Neuronal stem cell (in vitro differentiated cells): ENCODE measurements around the gene SOHLH1.

Source experiments
- DNase-seq: peaks from one replicate; pipeline ENCODE4 v3.0.0-alpha.2; 2013; ENCODE audit warnings: low spot score
- H2AFZ ChIP-seq: one replicate; pipeline ENCODE4 v1.6.1; 2013; ENCODE audit warnings: mild to moderate bottlenecking, low read length, inconsistent platforms
- H2AK5ac ChIP-seq: 2 replicates; pipeline ENCODE4 v1.6.1; 2013; ENCODE audit warnings: low read depth, mild to moderate bottlenecking, inconsistent platforms, low read length, moderate library complexity, mixed read lengths
- H2BK120ac ChIP-seq: 2 replicates; pipeline ENCODE4 v1.6.1; 2013; ENCODE audit warnings: low read depth, mild to moderate bottlenecking, inconsistent platforms, low read length, moderate library complexity, mixed read lengths
- H2BK12ac ChIP-seq: one replicate; pipeline ENCODE4 v1.6.1; 2013; ENCODE audit warnings: low read length, inconsistent platforms
- H2BK15ac ChIP-seq: 2 replicates; pipeline ENCODE4 v1.6.1; 2013; ENCODE audit warnings: mild to moderate bottlenecking, low read length, inconsistent platforms, mixed read lengths
- H2BK5ac ChIP-seq: one replicate; pipeline ENCODE4 v1.6.1; 2013; ENCODE audit warnings: inconsistent platforms, mild to moderate bottlenecking, low read length, moderate library complexity
- H3K14ac ChIP-seq: one replicate; pipeline ENCODE4 v1.6.1; 2013; ENCODE audit warnings: low read length, inconsistent platforms
- H3K18ac ChIP-seq: 2 replicates; pipeline ENCODE4 v1.6.1; 2013; ENCODE audit warnings: low read length, inconsistent platforms
- H3K23ac ChIP-seq: 2 replicates; pipeline ENCODE4 v1.6.1; 2013; ENCODE audit warnings: low read depth, mild to moderate bottlenecking, mixed read lengths, low read length, inconsistent platforms; ENCODE audit not compliant: poor library complexity
- H3K27ac ChIP-seq: replicated peaks from 3 replicates; pipeline ENCODE4 v1.5.1; 2013; ENCODE audit warnings: low read length, inconsistent platforms
- H3K27me3 ChIP-seq, 3 experiments: 2 replicates each; pipeline ENCODE4 v1.6.1; 2013; ENCODE audit warnings: low read length in 3 of 3, mild to moderate bottlenecking in 2 of 3, inconsistent platforms in 1 of 3, low read depth in 1 of 3, mixed read lengths in 1 of 3, moderate library complexity in 1 of 3; ENCODE audit not compliant: control insufficient read depth in 3 of 3, insufficient read depth in 3 of 3
- H3K36me3 ChIP-seq, 2 donors: replicated peaks in 1 of 2; 2 replicates each; pipeline ENCODE4 v1.6.1; 2013; ENCODE audit warnings: low read length in 2 of 2; ENCODE audit not compliant: control insufficient read depth in 2 of 2, insufficient read depth in 2 of 2
- H3K4ac ChIP-seq: 2 replicates; pipeline ENCODE4 v1.6.1; 2013; ENCODE audit warnings: inconsistent platforms, mild to moderate bottlenecking, low read length, moderate library complexity
- H3K4me1 ChIP-seq, 2 donors: 1 replicate in 1 of 2; 2 replicates in 1 of 2; pipeline ENCODE4 v1.6.1; 2013; ENCODE audit warnings: low read length in 2 of 2, low read depth in 1 of 2; ENCODE audit not compliant: control insufficient read depth in 2 of 2, insufficient read depth in 1 of 2
- H3K4me2 ChIP-seq: one replicate; pipeline ENCODE4 v1.6.1; 2013; ENCODE audit warnings: mild to moderate bottlenecking, low read length, inconsistent platforms; ENCODE audit not compliant: insufficient read depth, poor library complexity, severe bottlenecking
- H3K4me3 ChIP-seq, 2 donors: 2 replicates each; pipeline ENCODE4 v1.5.1; 2013; ENCODE audit warnings: low read length in 2 of 2, mild to moderate bottlenecking in 2 of 2, inconsistent platforms in 1 of 2, moderate library complexity in 1 of 2
- H3K79me1 ChIP-seq: one replicate; pipeline ENCODE4 v1.6.1; 2013; ENCODE audit warnings: low read depth, mild to moderate bottlenecking, inconsistent platforms, low read length, moderate library complexity
- H3K9ac ChIP-seq: one replicate; pipeline ENCODE4 v1.6.1; 2013; ENCODE audit warnings: mild to moderate bottlenecking, low read depth, low read length, inconsistent platforms; ENCODE audit not compliant: poor library complexity
- H3K9me3 ChIP-seq, 2 donors: replicated peaks in 1 of 2; 2 replicates each; pipeline versions ENCODE3 to v1.6.1; 2013; ENCODE audit warnings: low read length in 2 of 2, mild to moderate bottlenecking in 2 of 2, inconsistent platforms in 1 of 2, low read depth in 1 of 2, mixed read lengths in 1 of 2, moderate library complexity in 1 of 2; ENCODE audit not compliant: control insufficient read depth in 2 of 2, insufficient read depth in 1 of 2
- H4K8ac ChIP-seq: one replicate; pipeline ENCODE4 v1.6.1; 2013; ENCODE audit warnings: low read depth, mild to moderate bottlenecking, inconsistent platforms, low read length, moderate library complexity
- H4K91ac ChIP-seq: one replicate; pipeline ENCODE4 v1.6.1; 2013; ENCODE audit warnings: low read length, low read depth, mild to moderate bottlenecking, inconsistent platforms; ENCODE audit not compliant: poor library complexity
- WGBS, 2 donors: extraction: QIAGEN DNeasy Blood & Tissue Kit; methylation state at CpG; one replicate each; pipeline ENCODE4 v1.1.7; 2013; ENCODE audit warnings: missing lambda C conversion rate in 2 of 2, mixed read lengths in 1 of 2; ENCODE audit not compliant: insufficient read length in 2 of 2, insufficient replicate concordance in 1 of 2; ENCODE audit errors: extremely low coverage in 2 of 2; 5-methylcytosine and 5-hydroxymethylcytosine counted together

SOHLH1 gene

DNA sequence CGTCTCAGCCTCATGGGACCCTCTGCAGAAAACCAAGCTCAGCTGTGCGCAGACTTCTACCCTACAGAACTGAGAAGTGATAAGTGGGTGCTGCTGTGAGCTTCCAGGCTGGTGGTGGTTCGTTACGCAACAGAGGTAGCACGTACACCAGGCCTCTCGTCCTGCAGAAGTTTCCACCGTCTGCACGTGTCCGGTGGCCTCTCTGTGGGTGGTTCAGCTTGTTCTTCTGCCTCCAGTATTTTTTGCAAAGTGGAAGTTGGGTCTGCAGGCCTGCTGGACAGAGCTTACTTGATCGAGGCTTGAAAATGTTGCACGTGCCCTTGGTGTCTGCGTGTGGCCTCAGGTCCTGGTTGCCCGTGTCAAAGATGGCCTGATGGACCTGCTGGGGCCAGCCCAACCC lies 30.2 kb upstream of the SOHLH1 start:
- Histone ChIP-seq H3K4me1 (peaks cover 3 to 4% of the 10 kb centered on the region in 2 donors), H3K79me1 (peaks cover 3% of the 10 kb centered on the region), H3K4me3 (no peak overlapping the region), H2BK5ac (no peak overlapping the region), H3K9me3 (peaks cover 0 to 7% of the 10 kb centered on the region in 2 donors), H3K23ac (no peak overlapping the region), H3K27ac (no peak overlapping the region), H3K36me3 (no peaks in the 10 kb centered on the region), H3K9ac (no peak overlapping the region), H2AFZ (no peak overlapping the region), H4K91ac (no peak overlapping the region), H3K14ac (no peak overlapping the region), H4K8ac (no peak overlapping the region), H2BK12ac (no peak overlapping the region), H3K18ac (peak overlapping the region; percentile 66), H3K4ac (no peak overlapping the region), H3K27me3 (peaks cover 0 to 20% (median 1%) of the 10 kb centered on the region in 3 experiments), H2AK5ac (peak overlapping the region; percentile 25), H3K4me2 (no peak overlapping the region), H2BK15ac (no peak overlapping the region), H2BK120ac (no peak overlapping the region)
- no CpG with 5 or more reads among the region's 13 CpGs for WGBS, 2 donors
- no peak for DNase-seq

DNA sequence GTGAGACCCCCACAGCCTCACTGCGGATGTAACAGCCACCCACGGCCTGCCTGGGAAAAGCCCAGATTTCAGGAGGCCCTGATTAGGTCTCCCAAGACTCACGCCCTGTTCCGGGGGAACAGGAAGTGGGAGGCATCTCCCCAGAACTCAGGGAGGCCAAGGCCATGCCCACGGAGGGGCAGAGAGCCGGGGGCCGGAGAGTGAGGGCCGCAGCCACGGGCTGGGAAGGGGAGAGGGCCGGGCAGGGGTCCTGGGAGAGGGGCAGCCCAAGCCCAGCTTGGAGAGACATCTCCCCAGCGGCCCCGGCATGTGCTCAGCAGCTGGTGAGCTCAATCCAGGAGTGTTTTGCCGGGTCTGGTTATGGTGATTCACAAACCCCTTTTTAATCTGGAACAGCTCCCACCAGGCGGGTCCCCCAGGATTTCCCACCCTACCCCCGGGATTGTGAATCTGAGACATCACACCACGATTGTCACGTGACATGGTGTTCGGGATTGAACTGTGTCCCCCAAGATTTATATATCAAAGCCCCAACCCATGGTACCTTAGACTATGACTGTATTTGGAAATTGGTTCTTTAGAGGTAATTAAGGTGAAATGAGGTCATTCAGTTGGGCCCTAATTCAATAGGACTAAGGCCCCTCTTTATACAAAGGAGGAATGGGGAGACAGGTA lies 29.3 kb upstream of the SOHLH1 start:
- Histone ChIP-seq H2AK5ac (no peak overlapping the region), H3K4ac (no peak overlapping the region), H2BK5ac (no peak overlapping the region), H2BK15ac (no peak overlapping the region), H3K79me1 (peaks cover 3% of the 10 kb centered on the region), H3K14ac (no peak overlapping the region), H3K4me3 (no peak overlapping the region), H3K23ac (no peak overlapping the region), H4K91ac (no peak overlapping the region), H2BK120ac (no peak overlapping the region), H3K4me1 (peaks cover 3 to 4% of the 10 kb centered on the region in 2 donors), H3K9me3 (peaks cover 0 to 7% of the 10 kb centered on the region in 2 donors), H3K4me2 (no peak overlapping the region), H4K8ac (no peak overlapping the region), H3K27me3 (peaks cover 0 to 20% (median 0%) of the 10 kb centered on the region in 3 experiments), H2BK12ac (no peak overlapping the region), H3K18ac (no peak overlapping the region), H2AFZ (no peak overlapping the region), H3K36me3 (no peaks in the 10 kb centered on the region), H3K9ac (peak overlapping the region; percentile 27), H3K27ac (no peak overlapping the region)
- no CpG with 5 or more reads among the region's 18 CpGs for WGBS, 2 donors
- no peak for DNase-seq

DNA sequence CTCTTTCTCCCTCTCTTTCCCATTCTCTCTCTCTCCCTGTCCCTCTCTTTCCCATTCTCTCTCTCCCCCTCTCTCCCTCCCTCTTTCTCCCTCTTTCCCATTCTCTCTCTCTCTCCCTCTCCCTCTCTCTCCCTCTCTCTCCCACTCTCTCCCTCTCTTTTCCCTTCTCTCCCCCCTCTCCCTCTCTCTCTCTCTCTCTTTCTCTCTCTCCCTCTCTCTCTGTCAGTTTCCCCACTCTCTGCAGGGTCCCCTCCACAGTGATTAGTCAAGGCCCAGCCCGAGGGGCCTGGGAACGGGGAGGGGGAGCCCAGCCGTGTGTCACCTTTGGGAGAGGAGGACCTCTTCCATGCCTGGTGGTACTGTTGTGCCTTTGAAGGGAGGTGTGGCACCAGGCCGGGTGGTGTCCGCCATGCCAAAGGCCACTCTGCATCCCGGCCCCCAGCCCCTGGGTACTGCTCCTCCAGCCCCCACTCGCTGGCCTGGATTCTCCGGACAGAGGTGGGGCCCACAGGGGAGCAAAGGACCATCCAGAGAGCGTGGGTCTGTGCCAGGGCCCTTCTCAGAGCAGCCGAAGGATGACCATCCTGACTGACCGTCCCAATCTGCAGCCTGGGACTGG lies 28.1 kb upstream of the SOHLH1 start:
- Histone ChIP-seq H3K27me3 (peaks cover 0 to 30% (median 0%) of the 10 kb centered on the region in 3 experiments), H3K36me3 (no peaks in the 10 kb centered on the region), H2BK5ac (no peak overlapping the region), H2AK5ac (no peak overlapping the region), H2BK15ac (no peak overlapping the region), H4K8ac (no peak overlapping the region), H3K27ac (no peak overlapping the region), H2AFZ (no peak overlapping the region), H3K4me2 (no peak overlapping the region), H4K91ac (no peak overlapping the region), H3K4me3 (no peak overlapping the region), H3K79me1 (peaks cover 3% of the 10 kb centered on the region), H3K4ac (no peak overlapping the region), H3K9me3 (peaks cover 0 to 4% of the 10 kb centered on the region in 2 donors), H2BK120ac (no peak overlapping the region), H3K4me1 (peaks cover 3 to 4% of the 10 kb centered on the region in 2 donors), H3K9ac (no peak overlapping the region), H3K18ac (peak overlapping the region; percentile 3), H2BK12ac (no peak overlapping the region), H3K23ac (no peak overlapping the region), H3K14ac (no peak overlapping the region)
- no CpG with 5 or more reads among the region's 11 CpGs for WGBS, 2 donors
- no peak for DNase-seq

DNA sequence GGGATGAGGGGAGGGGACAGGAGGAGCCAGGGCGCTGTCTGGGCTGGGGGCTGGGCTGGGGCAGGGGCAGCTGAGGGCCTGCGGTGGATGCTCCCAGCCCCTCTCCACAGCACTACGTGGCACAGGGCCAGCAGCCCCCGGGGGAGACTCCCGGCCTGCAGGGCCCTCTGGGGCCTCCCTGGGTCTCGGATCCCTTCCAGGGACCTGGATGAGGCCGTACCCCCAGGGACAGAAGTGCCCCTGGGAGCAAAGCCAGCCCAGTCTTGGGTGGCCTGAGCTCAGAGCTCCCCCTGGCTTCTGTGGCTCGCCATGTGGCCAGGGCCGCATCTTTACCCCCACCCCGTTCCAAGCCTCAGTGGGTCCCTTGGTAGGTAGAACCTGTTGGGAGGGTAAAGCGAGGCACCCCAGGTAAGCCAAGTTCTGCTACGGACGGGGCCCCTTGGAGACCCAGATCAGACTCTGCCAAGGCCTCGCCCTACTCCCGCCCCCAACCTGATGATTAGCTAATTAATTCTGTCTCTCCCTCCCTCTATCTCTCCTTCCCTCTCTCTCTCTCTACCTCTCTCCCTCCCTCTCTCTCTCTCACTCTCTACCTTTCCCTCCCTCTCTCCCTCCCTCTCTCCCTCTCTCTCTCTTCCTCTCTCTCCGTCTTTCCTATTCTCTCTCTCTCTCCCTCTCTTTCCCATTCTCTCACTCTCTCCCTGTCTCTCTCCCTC lies 27.0 kb upstream of the SOHLH1 start:
- peaks cover 0 to 41% (median 0%) of the 10 kb centered on the region in 3 experiments for H3K27me3 ChIP-seq
- 94 to 100% methylated on average over 1 of the region's 16 CpGs for WGBS, 2 donors

More for the DNA sequence above, 27.0 kb upstream of the SOHLH1 start:
- H3K4me1 ChIP-seq: peaks cover 3 to 4% of the 10 kb centered on the region in 2 donors
- H2BK5ac ChIP-seq: peak overlapping the region; percentile 75
- H3K4ac ChIP-seq: no peak overlapping the region
- H3K27ac ChIP-seq: no peak overlapping the region
- H3K18ac ChIP-seq: peak overlapping the region; percentile 91
- H2AK5ac ChIP-seq: no peak overlapping the region
- no peak overlapping the region for H2BK12ac ChIP-seq
- H4K8ac ChIP-seq: no peak overlapping the region
- no peaks in the 10 kb centered on the region for H3K36me3 ChIP-seq
- H3K4me2 ChIP-seq: no peak overlapping the region
- H4K91ac ChIP-seq: no peak overlapping the region
- peak overlapping the region; percentile 47 for H2BK120ac ChIP-seq
- no peak overlapping the region for H2AFZ ChIP-seq
- H3K79me1 ChIP-seq: peaks cover 3% of the 10 kb centered on the region
- peak overlapping the region; percentile 67 for H2BK15ac ChIP-seq
- no peak for DNase-seq
- no peak overlapping the region for H3K14ac ChIP-seq
- H3K9me3 ChIP-seq: no peaks in the 10 kb centered on the region
- H3K4me3 ChIP-seq: no peak overlapping the region
- no peak overlapping the region for H3K9ac ChIP-seq
- H3K23ac ChIP-seq: no peak overlapping the region
